Upper lobe of left lung (tissue), 6 donors: ENCODE results near the gene CEP152. TPM values are rescaled to one million over a fixed set of nuclear protein-coding genes. Genes with fewer than 3 reads are reported as not detected.

Source experiments
- ATAC-seq, 2 donors: fragments of 200-7000 bp; cut with Tn5 transposase; one replicate each; pipeline ENCODE4 v1.9.1; 2022; ENCODE audit warnings: mild to moderate bottlenecking in 2 of 2, moderate library complexity in 2 of 2; ENCODE audit not compliant: low FRiP score in 2 of 2
- DNase-seq, 2 donors: peaks; one replicate each; pipeline ENCODE4 v3.0.0-alpha.2; 2019 to 2020
- H3K27ac ChIP-seq, 4 donors: fragments of 200-600 bp; sonication (generic); one replicate each; pipeline ENCODE4 v1.5.1; 2016 to 2019
- H3K27me3 ChIP-seq, 4 donors: fragments of 200-600 bp; sonication (generic); one replicate each; pipeline ENCODE4 v1.5.1; 2017 to 2019
- H3K36me3 ChIP-seq, 4 donors: fragments of 200-600 bp; sonication (generic); one replicate each; pipeline ENCODE4 v1.5.1; 2016 to 2019
- H3K4me1 ChIP-seq, 4 donors: fragments of 200-600 bp; sonication (generic); one replicate each; pipeline ENCODE4 v1.5.1; 2018 to 2019
- H3K4me3 ChIP-seq, 4 donors: fragments of 200-600 bp; sonication (generic); one replicate each; pipeline ENCODE4 v1.5.1; 2017 to 2019; ENCODE audit warnings: mild to moderate bottlenecking in 2 of 4, moderate library complexity in 1 of 4
- H3K9me3 ChIP-seq, 4 donors: fragments of 200-600 bp; sonication (generic); one replicate each; pipeline ENCODE4 v1.5.1; 2018 to 2019
- EP300 ChIP-seq, 4 donors: sonication (generic); formaldehyde crosslinking; IDR thresholded peaks; one replicate each; pipeline ENCODE4 v1.5.1; 2017; ENCODE audit warnings: antibody characterized with exemption in 4 of 4, control low read depth in 2 of 4
- POLR2A ChIP-seq, 4 donors: fragments of 450-650 bp; IDR thresholded peaks; one replicate each; pipeline ENCODE4 v1.5.1; 2016 to 2017; ENCODE audit warnings: antibody characterized with exemption in 4 of 4, mild to moderate bottlenecking in 2 of 4
- POLR2AphosphoS5 ChIP-seq, 2 donors: sonication (generic); formaldehyde crosslinking; IDR thresholded peaks; one replicate each; pipeline ENCODE4 v1.5.1; 2017; ENCODE audit warnings: antibody characterized with exemption in 2 of 2
- WGBS, 2 donors: methylation state at CpG; one replicate each; pipeline ENCODE4 v1.1.5; 2017 to 2018; 5-methylcytosine and 5-hydroxymethylcytosine counted together
- total RNA-seq, 6 donors: library from RNA; depleted of rRNA in 4 of 6; stranded (reverse); fragments of >200 nt in 4 of 6; gene quantifications; one replicate each; pipeline versions ENCODE4 v1.1.0 to v1.2.1, GENCODE V29; 2016 to 2021
- TF ChIP-seq, protein P1 (sequence below), 6 experiments: fragments of 450-650 bp in 4 of 6; fragments of 200-600 bp in 2 of 6; sonication (generic) in 2 of 6; IDR thresholded peaks; one replicate each; pipeline ENCODE4 v1.5.1; 2016 to 2019; ENCODE audit warnings: antibody characterized with exemption in 6 of 6
- donor health status: DM: no; HTN: no; CAD: no; lungs with moderate emphysema.
- donor health status: DM: no; HTN: yes; CAD: no; lungs with severe emphysema.

The CEP152 gene
- total RNA-seq, 6 donors from 2014 or later, result 2.3 to 58.9 (median 8.4) TPM

DNA sequence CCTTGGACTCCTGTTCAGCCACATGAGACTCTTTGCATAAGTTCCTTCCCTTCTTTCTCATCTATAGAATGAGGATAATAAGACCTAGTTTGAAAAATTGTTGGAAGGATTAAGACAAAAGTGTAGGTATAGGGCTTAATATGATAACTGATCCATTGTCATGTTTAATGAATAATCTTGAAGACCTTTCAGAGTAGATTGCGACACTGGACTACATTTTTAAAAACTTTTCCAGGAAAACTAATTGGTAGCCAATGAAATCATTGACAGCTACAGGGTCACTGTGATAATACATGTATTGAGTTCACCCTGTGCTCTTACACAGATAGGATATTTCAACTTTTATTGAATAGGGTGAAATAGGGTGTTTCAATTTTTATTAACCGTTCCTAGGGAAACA is 86.9 kb downstream of the CEP152 start:
- Histone ChIP-seq H3K27me3 (no peaks in the 10 kb centered on the region), H3K36me3 (no peaks in the 10 kb centered on the region), H3K4me3 (no peak overlapping the region), H3K27ac (no peak overlapping the region), H3K9me3 (no peaks in the 10 kb centered on the region), H3K4me1 (no peaks in the 10 kb centered on the region)
- DNase-seq, result no peak
- no peak for TF ChIP-seq POLR2A (IDR thresholded peaks at IDR 0.05)
- TF ChIP-seq, protein P1, sequence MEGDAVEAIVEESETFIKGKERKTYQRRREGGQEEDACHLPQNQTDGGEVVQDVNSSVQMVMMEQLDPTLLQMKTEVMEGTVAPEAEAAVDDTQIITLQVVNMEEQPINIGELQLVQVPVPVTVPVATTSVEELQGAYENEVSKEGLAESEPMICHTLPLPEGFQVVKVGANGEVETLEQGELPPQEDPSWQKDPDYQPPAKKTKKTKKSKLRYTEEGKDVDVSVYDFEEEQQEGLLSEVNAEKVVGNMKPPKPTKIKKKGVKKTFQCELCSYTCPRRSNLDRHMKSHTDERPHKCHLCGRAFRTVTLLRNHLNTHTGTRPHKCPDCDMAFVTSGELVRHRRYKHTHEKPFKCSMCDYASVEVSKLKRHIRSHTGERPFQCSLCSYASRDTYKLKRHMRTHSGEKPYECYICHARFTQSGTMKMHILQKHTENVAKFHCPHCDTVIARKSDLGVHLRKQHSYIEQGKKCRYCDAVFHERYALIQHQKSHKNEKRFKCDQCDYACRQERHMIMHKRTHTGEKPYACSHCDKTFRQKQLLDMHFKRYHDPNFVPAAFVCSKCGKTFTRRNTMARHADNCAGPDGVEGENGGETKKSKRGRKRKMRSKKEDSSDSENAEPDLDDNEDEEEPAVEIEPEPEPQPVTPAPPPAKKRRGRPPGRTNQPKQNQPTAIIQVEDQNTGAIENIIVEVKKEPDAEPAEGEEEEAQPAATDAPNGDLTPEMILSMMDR (IDR thresholded peaks at IDR 0.05), result no peak
- no peak for ATAC-seq
- 94 to 95% methylated on average over 2 of the region's 2 CpGs for WGBS, 2 donors

DNA sequence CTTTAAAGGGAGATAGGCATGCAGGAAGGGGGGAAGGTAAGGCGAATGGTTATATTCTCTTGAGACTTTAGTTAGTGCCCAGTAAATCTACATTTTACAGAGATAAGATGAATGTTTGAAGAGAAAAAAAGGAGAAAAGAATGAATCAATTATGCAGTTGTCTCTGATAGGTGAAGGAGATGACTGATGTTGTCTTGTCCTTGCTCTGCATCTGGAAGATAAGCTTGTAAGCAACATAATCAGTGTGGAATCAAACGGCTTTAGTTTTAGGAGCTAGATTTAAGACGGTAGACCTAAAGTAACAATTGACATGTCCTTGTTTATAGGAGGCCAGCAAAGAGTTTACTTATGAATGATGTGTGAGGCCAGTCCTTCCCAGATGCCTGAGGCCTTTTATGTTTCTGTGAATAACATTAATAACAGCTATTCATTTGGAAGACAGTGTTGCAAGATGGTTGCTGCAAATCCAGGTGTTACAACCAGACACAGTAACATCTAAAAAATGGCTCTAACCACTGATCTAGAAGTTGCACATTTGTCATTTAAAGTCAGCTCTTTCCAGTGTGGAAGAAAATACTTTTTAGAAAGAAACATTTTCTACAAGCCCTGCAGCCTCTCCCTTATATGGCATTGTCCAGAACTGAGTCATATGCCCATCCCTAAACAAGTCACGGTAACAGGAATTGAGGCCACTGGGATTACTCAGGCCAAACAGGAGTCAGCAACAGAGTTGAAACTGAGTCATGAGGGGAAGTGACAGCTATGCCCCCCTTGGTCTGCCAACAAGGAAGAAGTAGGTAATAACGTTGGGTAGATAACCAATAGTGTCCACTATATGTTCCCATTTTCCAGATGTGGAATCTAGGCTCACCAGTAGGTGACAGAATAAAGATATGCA is 87.9 kb downstream of the CEP152 start:
- no peaks in the 10 kb centered on the region for H3K36me3 ChIP-seq
- no peaks in the 10 kb centered on the region for H3K9me3 ChIP-seq
- ATAC-seq (peak in 1 of 2 donors; percentile 53), DNase-seq (no peak)
- WGBS, 2 donors, result 66 to 69% methylated on average over 5 of the region's 5 CpGs
- TF ChIP-seq EP300 (IDR thresholded peaks at IDR 0.05) (no peak), POLR2A (IDR thresholded peaks at IDR 0.05) (no peak), POLR2AphosphoS5 (IDR thresholded peaks at IDR 0.05) (no peak)
- TF ChIP-seq, protein P1 (IDR thresholded peaks at IDR 0.05), result no peak
- H3K27me3 ChIP-seq, result no peaks in the 10 kb centered on the region
- H3K27ac ChIP-seq, result no peak overlapping the region
- no peaks in the 10 kb centered on the region for H3K4me1 ChIP-seq
- no peak overlapping the region for H3K4me3 ChIP-seq

GRCh38 chr15:48721061-48721810 is 89.6 kb downstream of the CEP152 start:
- no peaks in the 10 kb centered on the region for H3K27me3 ChIP-seq
- 71 to 74% methylated on average over 6 of the region's 6 CpGs for WGBS, 2 donors
- TF ChIP-seq EP300 (IDR thresholded peaks at IDR 0.05) (no peak), POLR2AphosphoS5 (IDR thresholded peaks at IDR 0.05) (no peak), POLR2A (IDR thresholded peaks at IDR 0.05) (no peak)
- TF ChIP-seq, protein P1 (IDR thresholded peaks at IDR 0.05), result no peak
- H3K9me3 ChIP-seq, result peaks cover 0 to 6% (median 2%) of the 10 kb centered on the region in 4 donors
- DNase-seq, result no peak
- no peak overlapping the region for H3K4me3 ChIP-seq
- peak; percentile 19 to 77 for ATAC-seq
- H3K36me3 ChIP-seq, result no peaks in the 10 kb centered on the region
- no peaks in the 10 kb centered on the region for H3K4me1 ChIP-seq
- H3K27ac ChIP-seq, result no peak overlapping the region

DNA sequence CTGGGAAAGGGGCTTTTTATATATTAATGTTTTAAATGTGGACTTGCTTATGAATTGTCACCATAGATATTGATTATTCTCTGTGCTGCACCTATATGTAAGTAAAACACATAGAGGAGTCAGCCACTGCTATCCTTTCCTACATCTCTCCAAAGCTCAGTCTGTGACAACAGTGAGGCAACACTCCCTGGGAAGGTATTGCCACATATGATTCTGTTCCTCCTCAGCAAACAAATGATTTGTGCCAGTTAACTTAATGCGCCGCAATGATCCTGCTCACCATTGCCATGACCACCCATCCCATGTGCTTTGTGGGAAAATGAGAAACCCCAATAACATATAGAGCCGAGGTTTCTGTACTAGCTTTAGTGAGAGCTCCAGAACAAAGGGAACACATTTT is 90.2 kb downstream of the CEP152 start:
- Histone ChIP-seq H3K27ac (no peak overlapping the region), H3K36me3 (no peaks in the 10 kb centered on the region), H3K9me3 (peaks cover 6 to 12% (median 8%) of the 10 kb centered on the region in 4 donors), H3K27me3 (no peaks in the 10 kb centered on the region), H3K4me1 (no peaks in the 10 kb centered on the region), H3K4me3 (no peak overlapping the region)
- ATAC-seq, result peak in 1 of 2 donors; percentile 26
- WGBS, 2 donors, result 97% methylated on average over 3 of the region's 3 CpGs
- TF ChIP-seq, protein P1 (IDR thresholded peaks at IDR 0.05), result no peak
- TF ChIP-seq EP300 (IDR thresholded peaks at IDR 0.05), result no peak
- TF ChIP-seq POLR2A (IDR thresholded peaks at IDR 0.05), result no peak
- no peak for TF ChIP-seq POLR2AphosphoS5 (IDR thresholded peaks at IDR 0.05)
- DNase-seq, result no peak
